22Rv1 (cell line): Measurements from ENCODE around the gene OPHN1.

Experiments used
- H3K27ac ChIP-seq: fragments of 450-650 bp; 2 replicates; pipeline ENCODE4 v1.5.1; 2017
- CTCF ChIP-seq: fragments of 450-650 bp; IDR thresholded peaks from 2 replicates; pipeline ENCODE4 v1.5.1; 2017; ENCODE audit warnings: mild to moderate bottlenecking
- ZFX ChIP-seq: fragments of 450-650 bp; IDR thresholded peaks from 2 replicates; pipeline ENCODE4 v1.6.1; 2017; ENCODE audit warnings: antibody characterized with exemption, borderline replicate concordance

The OPHN1 gene

GRCh38 chrX:68261060-68261672, 172.1 kb downstream of the OPHN1 start:
- TF ChIP-seq ZFX = no peak
- TF ChIP-seq CTCF = no peak
- H3K27ac ChIP-seq = no peak overlapping the region

GRCh38 chrX:68256990-68257389, 176.3 kb downstream of the OPHN1 start:
- H3K27ac ChIP-seq = no peak overlapping the region
- TF ChIP-seq CTCF (no peak), ZFX (no peak)

- no peak overlapping the region for H3K27ac ChIP-seq
- no peak for TF ChIP-seq ZFX
These were observed 178.3 kb downstream of the OPHN1 start for GRCh38 chrX:68254738-68255645.

GRCh38 chrX:68252664-68253063, 180.6 kb downstream of the OPHN1 start:
- no peak overlapping the region for H3K27ac ChIP-seq
- TF ChIP-seq ZFX (no peak), CTCF (no peak)

- no peak for TF ChIP-seq CTCF
- no peak overlapping the region for H3K27ac ChIP-seq
These were observed 183.4 kb downstream of the OPHN1 start for GRCh38 chrX:68249903-68250302.

GRCh38 chrX:68249401-68249831, 183.9 kb downstream of the OPHN1 start:
- TF ChIP-seq CTCF (no peak), ZFX (no peak)
- H3K27ac ChIP-seq = no peak overlapping the region

- no peak for TF ChIP-seq ZFX
- TF ChIP-seq CTCF = peak; percentile 71
- no peak overlapping the region for H3K27ac ChIP-seq
These were observed 194.7 kb downstream of the OPHN1 start for GRCh38 chrX:68238568-68238967.
